NK-92 (cell line): ENCODE data around the gene CTTNBP2NL.

Experiments used
- DNase-seq: peaks from one replicate; lab custom pipeline; 2025; ENCODE audit not compliant: unreplicated experiment; lab: John Stamatoyannopoulos, UW

Gene CTTNBP2NL, protein sequence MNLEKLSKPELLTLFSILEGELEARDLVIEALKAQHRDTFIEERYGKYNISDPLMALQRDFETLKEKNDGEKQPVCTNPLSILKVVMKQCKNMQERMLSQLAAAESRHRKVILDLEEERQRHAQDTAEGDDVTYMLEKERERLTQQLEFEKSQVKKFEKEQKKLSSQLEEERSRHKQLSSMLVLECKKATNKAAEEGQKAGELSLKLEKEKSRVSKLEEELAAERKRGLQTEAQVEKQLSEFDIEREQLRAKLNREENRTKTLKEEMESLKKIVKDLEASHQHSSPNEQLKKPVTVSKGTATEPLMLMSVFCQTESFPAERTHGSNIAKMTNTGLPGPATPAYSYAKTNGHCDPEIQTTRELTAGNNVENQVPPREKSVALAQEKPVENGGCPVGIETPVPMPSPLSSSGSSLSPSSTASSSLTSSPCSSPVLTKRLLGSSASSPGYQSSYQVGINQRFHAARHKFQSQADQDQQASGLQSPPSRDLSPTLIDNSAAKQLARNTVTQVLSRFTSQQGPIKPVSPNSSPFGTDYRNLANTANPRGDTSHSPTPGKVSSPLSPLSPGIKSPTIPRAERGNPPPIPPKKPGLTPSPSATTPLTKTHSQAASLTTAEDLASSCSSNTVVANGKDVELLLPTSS

DNA sequence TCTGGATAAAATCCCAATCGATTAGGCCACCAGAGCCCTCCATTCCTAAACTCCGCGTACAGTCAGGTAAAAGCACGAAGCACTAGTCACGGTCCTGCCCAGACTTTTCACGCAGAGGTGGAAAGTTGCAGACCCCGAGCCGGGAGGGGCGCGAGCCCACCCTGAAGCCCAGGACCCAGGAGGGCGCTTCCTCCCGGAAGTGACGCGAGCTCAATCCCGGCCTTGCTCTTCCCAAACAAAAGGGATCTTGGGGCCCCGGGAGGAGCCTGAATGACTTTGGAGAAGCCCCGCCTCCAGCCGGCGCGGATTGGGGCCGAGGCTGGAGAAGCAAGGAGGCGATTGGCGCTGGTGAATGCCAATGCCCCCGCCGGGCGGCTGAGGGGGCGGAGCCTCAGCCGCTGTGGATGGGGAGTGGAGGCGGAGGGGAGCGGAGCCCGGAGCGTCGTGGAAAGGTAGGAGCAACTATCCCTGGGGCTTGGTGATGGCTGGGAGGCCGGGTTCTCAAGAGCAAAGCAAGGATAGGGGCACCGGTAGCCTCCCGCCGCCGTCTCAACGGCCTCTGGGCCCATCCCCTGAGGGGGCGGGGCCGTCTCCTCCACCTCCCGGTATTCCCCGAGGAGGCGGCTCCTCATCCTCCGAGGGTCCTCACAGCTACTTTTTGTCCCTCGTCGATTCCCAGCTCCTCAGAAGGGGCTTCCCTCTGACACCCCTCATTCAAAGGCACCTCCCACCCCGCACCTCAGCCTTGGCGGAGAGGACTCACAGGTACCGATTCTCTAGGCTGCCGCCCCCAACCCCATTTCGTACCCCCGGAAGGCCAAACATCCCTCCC lies at the start of gene CTTNBP2NL:
Gene CTTNBP2NL (plus strand): TSS at position 394 of the 832 bp plus-strand sequence. CDS start 19,952 bp downstream, outside the sequence.
- no peak for DNase-seq

- DNase-seq: no peak
Measured at GRCh38 chr1:112346801-112347350, 49.1 kb upstream of the CTTNBP2NL start.

DNA sequence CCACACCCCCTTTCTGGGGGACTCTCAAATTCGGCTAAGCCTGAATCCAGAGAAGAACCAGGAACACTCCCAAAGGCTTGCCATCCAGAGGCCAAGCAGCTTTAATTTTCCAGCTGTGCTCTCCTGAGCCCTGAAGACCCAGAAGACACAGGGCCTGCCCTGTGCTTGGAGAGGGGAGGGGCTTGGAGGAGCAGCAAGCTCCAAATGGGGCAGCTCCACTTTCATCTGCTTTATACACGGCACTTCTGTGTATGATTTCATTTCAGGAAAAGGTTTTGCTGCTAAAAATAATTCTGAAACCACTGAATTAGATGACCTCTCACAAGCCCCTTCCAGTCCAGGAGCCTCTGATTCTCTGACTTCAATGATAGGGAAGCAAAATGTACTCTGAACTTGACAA lies 39.2 kb upstream of the CTTNBP2NL start:
- no peak for DNase-seq

DNA sequence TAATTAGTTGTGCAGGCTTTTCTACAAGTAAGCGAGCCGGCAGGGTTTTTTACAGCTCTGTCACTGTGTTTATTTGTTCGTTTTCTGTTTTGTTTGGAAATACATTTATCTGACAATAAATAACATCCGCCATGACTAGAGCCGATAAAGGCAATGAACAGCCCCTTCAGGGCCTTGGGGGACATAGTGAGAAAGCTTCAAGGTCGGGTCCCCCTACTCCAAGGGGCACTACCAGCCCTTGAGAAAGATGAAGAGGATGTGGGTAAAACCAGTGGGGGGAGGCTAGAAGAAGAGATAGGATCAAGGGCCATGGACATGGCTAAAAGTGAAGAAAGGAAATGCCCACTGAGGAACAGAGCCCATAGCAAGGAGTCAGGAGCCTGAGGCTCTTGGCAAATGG lies 38.5 kb upstream of the CTTNBP2NL start:
- DNase-seq: no peak

GRCh38 chr1:112358061-112358770 lies 37.8 kb upstream of the CTTNBP2NL start:
- no peak for DNase-seq

GRCh38 chr1:112358798-112359408 lies 37.1 kb upstream of the CTTNBP2NL start:
- no peak for DNase-seq

- DNase-seq: no peak
Measured at GRCh38 chr1:112359961-112360767, 35.9 kb upstream of the CTTNBP2NL start.

- DNase-seq: no peak
Measured at GRCh38 chr1:112363636-112364035, 32.4 kb upstream of the CTTNBP2NL start.

DNA sequence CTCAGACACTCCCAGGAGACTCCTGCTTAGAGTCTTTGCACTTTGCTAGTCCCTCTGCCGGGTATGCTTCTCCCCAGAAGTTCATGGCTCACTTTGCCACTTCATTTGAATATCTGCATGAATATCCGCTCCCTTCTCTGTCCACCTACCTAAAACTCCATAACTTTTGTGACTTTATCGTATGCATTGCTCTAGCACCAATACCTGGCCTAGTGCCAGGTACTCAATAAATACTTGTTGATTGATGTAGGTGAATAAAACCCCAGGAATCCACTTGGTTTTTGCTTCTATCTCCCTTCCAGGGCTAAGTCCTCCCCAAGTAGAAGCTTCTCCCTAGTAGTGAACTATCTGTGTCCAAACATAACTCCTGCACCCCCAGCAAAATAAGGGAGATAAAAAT lies 27.8 kb upstream of the CTTNBP2NL start:
- DNase-seq: no peak

- no peak for DNase-seq
Measured at GRCh38 chr1:112369392-112370285, 26.4 kb upstream of the CTTNBP2NL start.

DNA sequence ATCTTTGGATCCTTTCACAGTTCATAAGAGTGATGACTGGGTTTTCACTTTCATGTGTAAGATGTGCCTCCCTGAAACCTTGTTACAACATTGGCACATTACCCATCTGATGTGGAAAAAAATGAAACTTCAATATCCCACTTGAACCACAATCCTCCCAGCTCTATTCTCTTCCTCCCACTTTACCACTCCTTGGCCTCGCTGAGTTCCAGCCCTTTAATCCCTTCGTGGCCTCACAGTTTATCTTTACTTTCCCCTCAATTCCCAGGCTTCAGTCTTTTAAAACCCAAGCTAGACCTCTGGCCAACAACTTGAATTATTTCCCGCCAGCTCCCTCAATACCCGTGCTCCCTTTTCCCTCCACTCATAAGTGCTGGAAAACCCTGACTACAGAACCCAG lies 25.0 kb upstream of the CTTNBP2NL start:
- DNase-seq: no peak

GRCh38 chr1:112371775-112372174 lies 24.2 kb upstream of the CTTNBP2NL start:
- DNase-seq: no peak

DNA sequence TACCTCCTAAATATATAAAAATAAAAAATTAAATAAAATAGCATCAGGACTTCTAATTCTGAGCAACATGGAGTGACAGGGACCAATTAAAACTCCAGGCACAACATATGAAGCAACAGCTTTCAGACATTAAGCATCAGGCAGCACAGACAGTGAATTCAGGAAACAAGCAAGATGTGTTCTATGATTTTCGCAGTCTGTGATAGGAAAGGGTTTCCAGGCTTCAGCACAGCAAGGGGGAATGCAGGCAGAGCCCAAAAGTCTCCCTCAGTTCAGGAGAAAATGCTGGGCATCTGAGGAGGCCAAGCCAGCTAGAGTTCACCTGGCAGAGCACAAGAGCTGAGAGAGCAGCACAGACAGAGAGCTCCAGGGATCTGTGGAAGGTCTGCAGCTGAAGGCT lies 22.2 kb upstream of the CTTNBP2NL start:
- DNase-seq: no peak

DNA sequence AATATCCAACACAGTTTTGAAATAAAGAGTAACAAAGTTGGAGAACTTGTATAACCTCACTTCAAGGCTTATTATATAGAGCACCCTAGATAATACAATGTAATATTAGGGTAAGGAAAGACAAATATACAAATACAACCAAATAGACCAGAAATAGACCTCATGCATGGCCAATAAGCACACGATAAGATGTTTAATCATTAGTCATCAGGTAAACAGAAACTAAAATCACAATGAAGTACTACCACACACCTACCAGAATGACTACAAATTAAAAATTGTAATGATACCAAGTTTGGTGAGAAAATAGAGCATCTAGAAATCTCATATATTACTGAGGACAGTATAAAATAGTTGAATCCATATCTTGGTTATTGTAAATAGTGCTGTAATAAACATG lies 20.3 kb upstream of the CTTNBP2NL start:
- no peak for DNase-seq

DNA sequence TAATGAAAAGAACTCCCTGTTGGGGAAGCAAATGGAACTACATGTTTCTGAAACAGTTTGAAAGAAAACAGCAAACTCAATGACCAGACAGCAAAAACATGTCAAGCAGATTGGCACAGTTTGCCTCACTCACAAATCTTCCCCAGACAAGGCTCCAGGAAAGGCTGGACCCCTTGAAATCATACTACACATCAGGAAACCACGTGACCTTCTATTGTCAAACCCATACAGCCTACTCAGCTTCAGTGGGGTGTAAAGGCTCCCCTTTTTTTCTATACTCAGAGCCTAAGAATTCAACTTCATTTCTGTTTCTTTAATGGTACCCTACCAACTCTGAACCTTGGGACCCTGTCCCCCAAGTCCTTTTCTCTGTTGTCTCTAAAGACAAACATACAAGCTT lies 15.7 kb upstream of the CTTNBP2NL start:
- no peak for DNase-seq

GRCh38 chr1:112381324-112382076 lies 14.5 kb upstream of the CTTNBP2NL start:
- DNase-seq: no peak

- no peak for DNase-seq
Measured at GRCh38 chr1:112383759-112384370, 12.1 kb upstream of the CTTNBP2NL start.
